ENCODE results near the gene ISG15.

GRCh38 chr1:1025730-1026129 is 12.4 kb downstream of the ISG15 start:
- TF ChIP-seq, protein P1, sequence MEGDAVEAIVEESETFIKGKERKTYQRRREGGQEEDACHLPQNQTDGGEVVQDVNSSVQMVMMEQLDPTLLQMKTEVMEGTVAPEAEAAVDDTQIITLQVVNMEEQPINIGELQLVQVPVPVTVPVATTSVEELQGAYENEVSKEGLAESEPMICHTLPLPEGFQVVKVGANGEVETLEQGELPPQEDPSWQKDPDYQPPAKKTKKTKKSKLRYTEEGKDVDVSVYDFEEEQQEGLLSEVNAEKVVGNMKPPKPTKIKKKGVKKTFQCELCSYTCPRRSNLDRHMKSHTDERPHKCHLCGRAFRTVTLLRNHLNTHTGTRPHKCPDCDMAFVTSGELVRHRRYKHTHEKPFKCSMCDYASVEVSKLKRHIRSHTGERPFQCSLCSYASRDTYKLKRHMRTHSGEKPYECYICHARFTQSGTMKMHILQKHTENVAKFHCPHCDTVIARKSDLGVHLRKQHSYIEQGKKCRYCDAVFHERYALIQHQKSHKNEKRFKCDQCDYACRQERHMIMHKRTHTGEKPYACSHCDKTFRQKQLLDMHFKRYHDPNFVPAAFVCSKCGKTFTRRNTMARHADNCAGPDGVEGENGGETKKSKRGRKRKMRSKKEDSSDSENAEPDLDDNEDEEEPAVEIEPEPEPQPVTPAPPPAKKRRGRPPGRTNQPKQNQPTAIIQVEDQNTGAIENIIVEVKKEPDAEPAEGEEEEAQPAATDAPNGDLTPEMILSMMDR (conservative IDR thresholded peaks at IDR 0.05; ENCODE audit: low read length): no peak
- TF ChIP-seq EZH2phosphoT487 (IDR thresholded peaks at IDR 0.05; ENCODE audit: borderline replicate concordance): no peak

All from Loucy (cell line).